ENCODE results near the gene MORN5. TPM values are rescaled to one million over a fixed set of nuclear protein-coding genes. Genes with fewer than 3 reads are reported as not detected.
A peak's percentile ranks its signal among the peaks of the same experiment; 100 is the strongest.

MORN5 gene
- total and polyA plus RNA-seq, 9 of the 15 experiments (the other 6 are each of a cell fraction or from before 2014, with no cell fraction given), result not detected

GRCh38 chr9:122115176-122116035, 44.3 kb upstream of the MORN5 start:
- no peaks in the 10 kb centered on the region for H3K4me1 ChIP-seq (replicated peaks in 1 of 2; ENCODE audit: control insufficient read depth in 2 of 2, insufficient read depth in 2 of 2, low read length in 2 of 2)
- 0% methylated on average over 12 of the region's 12 CpGs for WGBS (ENCODE audit: insufficient coverage, low coverage, missing lambda C conversion rate)
- in situ Hi-C loops (cut with MboI) (no loop called here), intact Hi-C loops (cut with micrococcal nuclease) (no loop called here)
- no peaks in the 10 kb centered on the region for H3K9me1 ChIP-seq (ENCODE audit: control insufficient read depth, insufficient read depth, low read length)
- no peak overlapping the region for H2AFZ ChIP-seq (ENCODE audit: low read depth, low read length)
- BruUV-seq (replicated peaks), result no TSS peak
- no peak overlapping the region for H3K27ac ChIP-seq (ENCODE audit: extremely low read depth, low read depth, low read length)
- H3K27me3 ChIP-seq (ENCODE audit: control insufficient read depth in 2 of 2, insufficient read depth in 2 of 2, low read length in 2 of 2), result peaks cover 0 to 25% of the 10 kb centered on the region in 2 experiments; a peak in 3 of 5 replicates
- TF ChIP-seq RHOXF2B (CRISPR knock-in tag; conservative IDR thresholded peaks at IDR 0.05) (no peak), MCM5 (IDR thresholded peaks at IDR 0.05; ENCODE audit: low read depth) (no peak), SNRNP70 (optimal IDR thresholded peaks at IDR 0.05; ENCODE audit: low read depth, low read length) (no peak), SMARCB1 (IDR thresholded peaks at IDR 0.05; ENCODE audit: insufficient read length, low read depth) (no peak), GABPB2 (CRISPR knock-in tag; conservative IDR thresholded peaks at IDR 0.05) (no peak)
- TF ChIP-seq, protein P1, sequence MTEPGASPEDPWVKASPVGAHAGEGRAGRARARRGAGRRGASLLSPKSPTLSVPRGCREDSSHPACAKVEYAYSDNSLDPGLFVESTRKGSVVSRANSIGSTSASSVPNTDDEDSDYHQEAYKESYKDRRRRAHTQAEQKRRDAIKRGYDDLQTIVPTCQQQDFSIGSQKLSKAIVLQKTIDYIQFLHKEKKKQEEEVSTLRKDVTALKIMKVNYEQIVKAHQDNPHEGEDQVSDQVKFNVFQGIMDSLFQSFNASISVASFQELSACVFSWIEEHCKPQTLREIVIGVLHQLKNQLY (CRISPR knock-in tag; conservative IDR thresholded peaks at IDR 0.05), result no peak
- no peaks in the 10 kb centered on the region for H4K20me1 ChIP-seq (replicated peaks; ENCODE audit: control insufficient read depth, insufficient read depth, low read length)
- POLR2A ChIA-PET, result interaction anchor here (0.7 to 2.2 kb wide), 2 partner anchors 17 to 1356 kb away, joined by 3 to 8 read pairs; no protein-coding TSS in a partner anchor
- no peaks in the 10 kb centered on the region; the same call in 1 of the 2 replicates for H3K9me3 ChIP-seq (replicated peaks; ENCODE audit: control insufficient read depth, insufficient read depth, low read depth, low read length)
- DNase-seq (ENCODE audit: extremely low read depth in 1 of 4, low spot score in 3 of 4) (no peak), ATAC-seq (no peak), FAIRE-seq (no peak)
- CTCF ChIA-PET (ENCODE audit: low intra/inter-chr PET ratio), result no interaction called here
- H3K36me3 ChIP-seq (ENCODE audit: control insufficient read depth, insufficient read depth, low read length), result no peaks in the 10 kb centered on the region
- H3K9ac ChIP-seq (ENCODE audit: insufficient read depth in 1 of 2, low read depth in 2 of 2, low read length in 2 of 2), result 0 out of 4 replicates have a peak overlapping the region, but pooled peaks of 1 of the 2 experiments have one; percentile 50
- no peaks in the 10 kb centered on the region for H3K79me2 ChIP-seq (ENCODE audit: control insufficient read depth, insufficient read depth, low read length)
- H3K4me2 ChIP-seq (ENCODE audit: insufficient read depth, low read length), result no peak overlapping the region
- no peak overlapping the region for H3K4me3 ChIP-seq

Data from K562 (cell line).